GM21529 (cell line): Measurements from ENCODE around the gene CASR.

Experiments used
- ATAC-seq: cut with Tn5 transposase; IDR thresholded peaks from one replicate; pipeline ENCODE4 v1.9.1; 2021; ENCODE audit not compliant: unreplicated experiment

Gene CASR

DNA sequence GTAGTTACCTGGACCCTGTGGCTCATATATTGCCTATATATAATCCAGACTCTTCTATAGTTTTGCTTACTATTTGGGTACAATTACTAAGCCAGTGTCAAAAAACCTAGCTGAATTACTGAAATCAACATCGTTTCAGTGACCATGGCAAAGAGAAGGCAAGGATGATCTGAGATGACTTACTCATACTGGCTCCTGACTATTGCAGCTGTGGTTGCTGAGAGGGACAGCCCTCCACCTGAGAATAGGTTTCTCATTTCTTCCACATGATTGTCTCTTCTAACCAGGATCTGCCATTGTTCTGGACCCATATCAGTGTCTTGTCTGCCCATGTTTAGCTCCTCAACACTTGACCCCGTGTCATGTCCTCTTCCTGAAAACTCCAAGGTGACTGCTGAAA lies 30.2 kb downstream of the CASR start:
- no peak for ATAC-seq

- ATAC-seq, result no peak
Observed at GRCh38 chr3:122214711-122215110, 31.2 kb downstream of the CASR start.

DNA sequence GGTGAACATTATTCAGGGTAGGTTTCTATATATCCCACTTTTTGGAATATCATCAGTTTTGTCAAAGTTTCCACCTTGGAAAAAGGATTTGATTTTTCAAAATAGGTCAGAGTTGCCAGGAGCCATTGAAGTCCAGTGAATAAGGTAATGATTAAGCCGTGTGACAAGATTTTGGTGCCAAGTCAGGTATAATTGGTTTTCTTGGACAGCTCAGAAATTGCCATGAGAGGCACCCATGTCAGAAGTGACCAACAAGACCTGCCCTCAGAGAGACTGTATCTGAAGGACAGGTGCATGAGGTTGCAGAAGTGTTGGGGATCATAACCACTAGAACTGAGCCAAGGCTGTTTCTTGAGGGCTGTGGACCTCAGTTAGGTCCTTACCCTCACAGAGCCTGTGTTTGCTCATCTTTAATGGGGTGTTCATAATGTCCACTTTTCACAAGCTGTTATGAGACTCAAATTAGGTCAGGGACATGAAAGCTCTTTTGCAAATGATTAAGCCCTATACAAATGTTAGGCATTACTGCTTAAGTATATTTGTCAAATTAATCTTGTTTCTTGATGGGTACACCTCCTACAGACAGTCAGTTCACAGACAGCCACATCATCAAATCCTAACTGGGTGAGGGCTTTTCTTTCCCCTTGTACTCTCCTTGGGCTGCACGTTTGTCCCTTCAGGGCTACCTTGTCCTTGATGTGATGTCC lies 32.3 kb downstream of the CASR start:
- ATAC-seq, result no peak

DNA sequence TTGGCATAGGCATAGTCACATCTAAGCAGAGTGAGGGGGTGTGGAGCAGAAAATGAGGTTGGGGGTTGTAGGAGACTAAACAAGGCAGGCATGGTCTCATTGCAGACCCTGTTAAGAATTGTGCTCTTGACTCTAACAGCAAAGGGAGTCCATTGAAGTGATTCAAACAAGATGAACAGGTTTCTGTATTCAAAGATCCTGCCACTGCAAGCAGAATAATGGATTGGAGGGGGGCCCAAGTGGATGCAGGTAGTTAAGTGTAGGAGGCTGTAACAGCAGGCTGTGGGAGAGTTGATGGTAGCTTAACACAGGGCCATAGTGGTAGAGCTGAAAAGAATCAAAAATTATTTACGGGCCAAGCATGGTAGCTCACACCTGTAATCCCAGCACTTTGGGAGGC lies 34.4 kb downstream of the CASR start:
- no peak for ATAC-seq

GRCh38 chr3:122219242-122219872 lies 35.9 kb downstream of the CASR start:
- no peak for ATAC-seq

DNA sequence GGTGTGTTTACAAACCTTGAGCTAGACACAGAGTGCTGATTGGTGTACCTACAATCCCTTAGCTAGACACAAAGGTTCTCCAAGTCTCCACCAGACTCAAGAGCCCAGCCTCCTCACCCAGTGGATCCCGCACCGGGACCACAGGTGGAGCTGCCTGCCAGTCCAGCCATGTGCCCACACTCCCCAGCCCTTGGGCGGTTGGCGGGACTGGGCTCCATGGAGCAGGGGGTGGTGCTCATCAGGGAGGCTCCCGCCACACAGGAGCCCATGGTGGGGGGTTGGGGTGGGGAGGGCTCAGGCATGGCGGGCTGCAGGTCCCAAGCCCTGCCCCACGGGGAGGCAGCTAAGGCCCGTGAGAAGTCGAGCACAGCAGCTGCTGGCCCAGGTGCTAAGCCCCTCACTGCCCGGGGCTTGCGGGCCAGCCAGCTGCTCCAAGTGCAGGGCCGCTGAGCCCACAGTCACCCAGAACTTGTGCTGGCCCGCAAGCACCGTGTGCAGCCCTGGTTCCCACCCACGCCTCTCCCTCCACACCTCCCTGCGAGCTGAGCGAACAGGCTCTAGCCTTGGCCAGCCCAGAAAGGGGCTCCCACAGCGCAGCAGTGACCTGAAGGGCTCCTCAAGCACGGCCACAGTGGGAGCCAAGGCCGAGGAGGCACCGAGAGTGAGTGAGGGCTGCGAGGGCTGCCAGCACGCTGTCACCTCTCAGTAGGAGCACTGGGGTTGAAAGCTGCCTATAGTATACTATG lies 43.7 kb downstream of the CASR start:
- ATAC-seq, result no peak

GRCh38 chr3:122230174-122230573 lies 46.7 kb downstream of the CASR start:
- ATAC-seq, result no peak

GRCh38 chr3:122231465-122232157 lies 48.1 kb downstream of the CASR start:
- no peak for ATAC-seq

DNA sequence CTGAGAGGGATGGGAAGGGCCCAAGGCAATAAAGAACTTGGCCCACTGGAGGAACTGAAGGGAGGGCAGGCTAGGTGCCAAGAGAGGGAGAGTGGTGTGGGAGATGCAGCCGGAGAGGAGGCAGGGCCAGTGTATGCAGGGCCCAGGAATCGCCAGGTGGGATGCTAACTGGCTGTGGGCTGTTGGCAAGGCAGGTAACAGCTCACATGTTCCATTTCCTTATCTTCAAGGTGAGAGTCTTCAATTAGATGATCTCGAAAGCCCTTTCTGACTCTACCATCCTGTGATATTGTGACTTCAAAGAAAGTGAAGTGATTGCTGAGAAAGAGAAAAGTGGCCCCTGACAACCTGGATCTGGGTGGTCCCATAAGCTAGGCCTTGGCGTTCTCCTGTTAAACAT lies 49.0 kb downstream of the CASR start:
- ATAC-seq, result no peak

DNA sequence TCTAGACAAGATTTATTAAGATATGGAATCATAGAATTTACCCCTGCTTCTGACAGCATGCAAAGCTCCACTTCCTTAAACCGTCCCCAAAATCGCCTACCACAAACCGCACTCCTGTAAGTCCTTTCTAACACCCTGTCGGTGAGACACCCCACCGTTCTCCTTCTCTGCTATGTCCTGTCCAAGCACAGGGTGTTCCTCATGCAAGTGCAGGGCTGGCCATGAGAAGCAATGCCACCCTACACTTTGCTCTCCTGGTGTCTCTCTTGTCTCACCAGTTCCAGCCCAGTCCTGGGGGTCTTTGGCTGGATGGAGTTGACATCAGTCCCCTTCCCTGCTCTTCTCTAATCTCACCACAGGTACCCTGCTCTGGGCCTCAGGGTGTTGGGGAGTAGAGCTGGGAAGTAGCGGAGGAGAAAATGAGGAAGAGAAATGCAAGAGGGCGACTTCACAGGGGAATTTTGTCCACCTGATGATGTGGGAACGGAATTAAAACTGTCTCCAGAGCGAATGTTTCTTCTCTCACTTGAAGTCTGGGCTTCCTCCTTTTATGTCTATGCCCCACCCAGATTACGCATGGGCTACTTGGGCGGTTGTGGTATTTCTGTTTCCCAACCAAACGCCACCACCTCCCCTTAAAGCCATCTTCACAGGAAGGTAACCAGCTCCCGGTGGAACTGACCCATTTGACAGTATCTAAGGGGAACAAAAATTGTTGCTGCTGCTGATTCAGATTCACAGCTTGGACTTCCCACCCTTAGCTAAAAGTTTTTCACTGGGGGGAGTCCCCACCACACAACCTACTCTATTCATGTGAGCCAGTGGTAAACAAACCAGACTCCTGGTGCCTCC lies 49.9 kb downstream of the CASR start:
- ATAC-seq, result peak; percentile 73

GRCh38 chr3:122234117-122234516 lies 50.6 kb downstream of the CASR start:
- no peak for ATAC-seq

- ATAC-seq, result peak; percentile 33
Observed at GRCh38 chr3:122235147-122235546, 51.7 kb downstream of the CASR start.

DNA sequence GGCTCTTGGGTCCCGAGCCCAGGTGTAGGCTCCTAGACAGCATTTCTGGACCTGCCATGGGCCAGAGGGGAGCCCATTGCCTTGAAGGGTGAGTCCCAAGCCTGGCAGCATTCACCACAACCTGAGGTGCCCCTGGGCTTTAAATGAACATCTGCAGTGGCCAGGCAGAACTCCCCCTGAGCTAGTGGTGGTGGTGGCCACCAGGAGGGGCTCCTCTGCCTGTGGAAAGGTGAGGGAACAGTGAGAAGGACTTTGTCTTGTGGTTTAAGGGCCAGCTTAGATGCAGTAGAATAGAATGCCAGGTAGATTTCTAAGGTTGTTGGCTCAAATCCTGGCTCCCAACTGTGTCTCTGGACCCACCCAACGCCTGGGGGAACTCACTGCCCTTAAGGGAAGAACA lies 55.6 kb downstream of the CASR start:
- ATAC-seq, result no peak

GRCh38 chr3:122245513-122246174 lies 62.2 kb downstream of the CASR start:
- peak; percentile 41 for ATAC-seq

- no peak for ATAC-seq
Observed at GRCh38 chr3:122246199-122246598, 62.7 kb downstream of the CASR start.

GRCh38 chr3:122247087-122247824 lies 63.8 kb downstream of the CASR start:
- no peak for ATAC-seq

DNA sequence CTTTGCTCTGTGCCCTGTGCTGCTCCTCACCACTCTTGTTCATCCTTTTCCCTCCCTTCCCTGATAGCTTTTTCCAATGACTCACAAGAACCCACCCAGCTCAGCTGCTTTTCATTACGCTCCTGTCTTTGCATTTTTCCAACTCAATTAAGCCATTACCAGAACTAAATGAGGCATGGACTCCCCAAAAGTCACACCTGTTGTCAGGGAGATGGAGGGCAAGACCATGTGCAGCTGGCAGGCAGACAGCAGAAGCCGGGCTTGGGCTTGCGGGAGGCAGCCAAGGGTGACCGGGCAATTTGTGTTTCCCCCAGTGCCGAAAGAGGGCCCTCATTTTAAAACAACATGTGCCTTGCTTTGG lies 64.3 kb downstream of the CASR start:
- peak; percentile 41 for ATAC-seq

DNA sequence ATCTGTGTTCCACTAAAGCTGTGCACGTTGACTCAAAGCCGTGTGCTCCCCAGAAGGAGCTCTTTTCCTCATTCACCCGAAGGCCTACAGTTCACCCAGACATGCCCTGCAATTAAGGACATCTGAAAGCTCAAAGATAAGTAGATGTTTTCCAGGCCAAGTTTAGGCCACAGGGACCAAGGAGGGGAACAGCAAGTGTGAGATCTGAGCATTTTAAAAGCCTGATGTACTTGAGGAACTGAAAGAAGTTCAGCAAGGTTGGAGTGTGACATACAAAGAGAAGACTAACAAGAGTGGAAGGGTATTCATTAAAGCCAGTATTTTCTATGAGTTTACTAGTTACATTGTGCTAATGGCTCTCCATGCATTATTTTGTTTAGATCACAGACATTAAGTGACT lies 68.0 kb downstream of the CASR start:
- peak; percentile 41 for ATAC-seq

DNA sequence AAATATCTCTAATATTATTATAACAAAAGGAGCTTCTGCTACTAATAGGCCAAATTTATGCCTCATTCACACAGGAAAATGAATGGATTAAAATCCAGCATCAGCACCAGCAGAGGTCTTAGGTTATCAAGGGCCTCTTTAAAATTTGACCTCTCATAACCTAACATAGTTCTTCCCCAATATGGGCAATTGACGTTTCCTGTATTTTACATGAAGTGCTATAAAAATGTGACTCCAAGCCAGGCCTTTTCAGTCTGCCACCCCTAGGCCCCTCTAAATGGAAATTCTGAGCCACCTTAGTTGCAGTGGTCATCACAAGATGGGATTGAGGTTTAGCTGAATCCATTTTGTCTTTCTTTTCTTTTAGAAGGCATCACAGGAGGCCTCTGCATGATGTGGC lies 70.1 kb downstream of the CASR start:
- ATAC-seq, result no peak
